ENCODE results near the gene MACROD2.

MACROD2 gene

DNA sequence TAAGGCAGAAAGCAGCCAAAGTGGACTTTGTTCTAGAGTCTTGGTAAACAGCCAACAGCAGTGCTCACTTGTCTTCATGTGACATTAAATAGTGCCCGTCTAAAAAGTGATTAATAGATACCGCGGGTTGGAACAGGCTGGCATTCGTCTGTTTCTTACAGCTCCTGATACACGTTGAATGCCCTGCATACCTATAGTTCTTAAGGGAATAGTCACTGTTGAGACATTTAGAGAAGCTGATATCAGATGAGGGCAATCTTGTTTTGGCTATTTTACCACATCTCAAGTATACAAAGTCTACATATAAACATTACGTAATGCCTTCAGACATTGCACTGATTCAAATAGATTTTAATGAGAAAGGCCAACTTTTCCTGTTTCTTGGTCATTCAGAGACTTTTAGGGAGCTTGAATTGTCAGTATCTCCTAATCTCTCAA is 717.0 kb downstream of the MACROD2 start:
- DNase-seq (ENCODE audit: insufficient read length, low spot score), result no peak
- TF ChIP-seq SPI1 (IDR thresholded peaks at IDR 0.05; ENCODE audit: low read depth, low read length), result no peak
- no peak for TF ChIP-seq POU2F2 (IDR thresholded peaks at IDR 0.05; ENCODE audit: low read depth, low read length)
- no peak for TF ChIP-seq POLR2AphosphoS5 (IDR thresholded peaks at IDR 0.05; ENCODE audit: low read depth, low read length)
- no peak for TF ChIP-seq TAF1 (IDR thresholded peaks at IDR 0.05; ENCODE audit: low read depth, low read length)
- no peak for TF ChIP-seq PAX5 (IDR thresholded peaks at IDR 0.05; ENCODE audit: insufficient read depth, low read length, severe bottlenecking)
- no peak for TF ChIP-seq POLR2A (IDR thresholded peaks at IDR 0.05; ENCODE audit: low read depth, low read length)
- FAIRE-seq, result no peak

DNA sequence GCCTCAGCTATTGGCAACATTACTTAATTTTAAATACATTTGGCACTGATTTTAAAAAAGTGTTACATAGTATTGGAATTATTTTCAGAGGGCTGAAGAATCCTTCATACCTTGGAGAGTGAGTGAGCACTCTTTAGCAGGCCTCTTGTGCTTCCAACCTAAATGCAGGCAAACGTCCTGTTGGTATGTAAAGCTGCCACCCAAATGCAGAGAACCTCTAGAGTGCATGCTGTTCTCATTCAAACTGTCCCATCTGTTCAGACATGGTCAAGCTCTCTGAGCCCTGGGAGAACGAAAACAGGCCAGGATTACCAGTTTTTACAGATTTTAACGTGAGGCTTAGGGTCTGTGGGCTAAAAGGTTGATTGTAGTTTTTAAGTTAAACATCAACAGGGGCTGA is 720.1 kb downstream of the MACROD2 start:
- FAIRE-seq (no peak), DNase-seq (ENCODE audit: insufficient read length, low spot score) (no peak)
- no peak for TF ChIP-seq POLR2A (IDR thresholded peaks at IDR 0.05; ENCODE audit: low read depth, low read length)
- TF ChIP-seq SPI1 (IDR thresholded peaks at IDR 0.05; ENCODE audit: low read depth, low read length), result no peak
- TF ChIP-seq PAX5 (IDR thresholded peaks at IDR 0.05; ENCODE audit: insufficient read depth, low read length, severe bottlenecking), result no peak
- no peak for TF ChIP-seq POLR2AphosphoS5 (IDR thresholded peaks at IDR 0.05; ENCODE audit: low read depth, low read length)
- TF ChIP-seq POU2F2 (IDR thresholded peaks at IDR 0.05; ENCODE audit: low read depth, low read length), result no peak
- no peak for TF ChIP-seq TAF1 (IDR thresholded peaks at IDR 0.05; ENCODE audit: low read depth, low read length)

DNA sequence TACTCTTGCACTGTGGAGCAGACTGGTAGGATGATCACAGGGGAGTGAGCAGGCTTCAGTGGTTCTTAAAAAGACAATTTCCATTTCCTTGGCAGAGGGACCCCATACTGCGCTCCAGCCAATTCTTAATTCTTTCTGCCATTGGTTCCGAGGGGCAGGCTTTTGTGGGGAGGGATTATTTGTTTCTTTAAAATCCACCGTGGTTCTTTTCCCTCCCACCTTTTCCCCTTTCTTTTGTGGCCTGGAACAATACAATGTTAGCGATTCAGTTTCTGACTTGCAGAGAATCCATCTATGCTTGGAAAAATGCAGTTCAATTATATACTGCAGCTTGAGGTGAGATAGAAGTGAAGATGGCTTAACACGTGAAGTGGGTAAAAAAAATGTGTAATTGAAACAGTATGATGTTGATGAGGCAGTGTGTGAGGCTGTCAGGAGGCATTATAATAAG is 721.1 kb downstream of the MACROD2 start:
- TF ChIP-seq POLR2AphosphoS5 (IDR thresholded peaks at IDR 0.05; ENCODE audit: low read depth, low read length) (no peak), POU2F2 (IDR thresholded peaks at IDR 0.05; ENCODE audit: low read depth, low read length) (no peak), PAX5 (IDR thresholded peaks at IDR 0.05; ENCODE audit: insufficient read depth, low read length, severe bottlenecking) (no peak), TAF1 (IDR thresholded peaks at IDR 0.05; ENCODE audit: low read depth, low read length) (no peak), SPI1 (IDR thresholded peaks at IDR 0.05; ENCODE audit: low read depth, low read length) (no peak), POLR2A (IDR thresholded peaks at IDR 0.05; ENCODE audit: low read depth, low read length) (no peak)
- DNase-seq (ENCODE audit: insufficient read length, low spot score) (no peak), FAIRE-seq (no peak)

DNA sequence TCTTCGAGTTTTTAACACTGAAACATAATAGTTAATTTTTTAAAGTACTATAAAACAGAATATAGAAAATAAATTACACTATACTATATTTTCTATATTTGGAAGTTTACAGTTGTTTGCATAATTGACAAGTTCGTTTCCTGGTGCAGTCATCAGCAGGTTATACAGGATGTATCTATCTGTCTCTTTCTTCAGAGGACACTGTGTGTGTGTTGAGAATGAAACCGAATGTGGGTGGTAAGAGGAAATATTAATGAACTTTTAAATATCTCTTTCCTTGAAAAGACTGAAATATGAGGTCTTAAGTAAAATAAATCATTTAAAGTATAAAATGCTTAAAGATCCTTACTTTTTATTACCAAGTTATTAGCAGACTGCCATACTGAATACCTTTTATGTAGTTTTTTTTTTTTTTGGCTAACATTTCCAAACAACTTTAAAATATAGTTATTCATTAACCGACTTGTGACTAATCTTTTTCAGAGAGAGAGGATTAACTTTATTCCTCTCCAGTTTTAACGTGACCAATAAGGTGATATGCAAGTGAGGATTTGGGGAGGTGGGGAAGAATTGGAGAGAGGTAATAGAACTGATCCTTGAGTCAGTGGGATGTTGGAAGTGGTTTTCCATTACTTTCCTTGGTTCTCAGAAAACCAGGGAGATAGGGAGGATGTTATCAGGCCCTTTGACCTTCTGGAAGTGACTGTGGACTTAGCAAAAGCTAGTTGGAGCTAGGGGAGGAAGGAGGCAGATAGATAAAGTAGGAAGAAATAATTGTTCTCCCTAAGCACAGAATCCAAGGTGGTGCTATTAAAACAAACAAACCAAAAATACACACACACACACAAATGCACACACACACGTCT is 722.1 kb downstream of the MACROD2 start:
- no peak for FAIRE-seq

DNA sequence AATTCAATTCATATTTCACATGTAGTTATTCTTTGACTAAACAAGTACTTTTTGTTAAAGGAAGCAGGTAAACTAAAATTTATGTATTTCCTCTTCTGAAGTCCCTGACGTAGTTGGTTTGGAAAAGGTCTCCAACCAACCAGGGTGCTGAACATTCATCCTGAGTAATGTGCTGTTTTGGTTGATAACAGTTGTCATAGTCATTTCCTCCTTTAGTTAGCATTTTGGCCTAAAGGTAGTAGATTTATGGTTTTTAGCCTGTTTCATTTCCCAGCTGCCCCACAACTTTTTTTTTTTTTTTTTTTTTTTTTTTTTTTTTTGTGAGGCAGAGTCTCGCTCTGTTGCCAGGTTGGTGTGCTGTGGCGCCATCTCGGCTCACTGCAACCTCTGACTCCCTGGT is 724.9 kb downstream of the MACROD2 start:
- DNase-seq (ENCODE audit: insufficient read length, low spot score), result no peak
- no peak for FAIRE-seq
- TF ChIP-seq POLR2AphosphoS5 (IDR thresholded peaks at IDR 0.05; ENCODE audit: low read depth, low read length) (no peak), PAX5 (IDR thresholded peaks at IDR 0.05; ENCODE audit: insufficient read depth, low read length, severe bottlenecking) (no peak), POLR2A (IDR thresholded peaks at IDR 0.05; ENCODE audit: low read depth, low read length) (no peak), TAF1 (IDR thresholded peaks at IDR 0.05; ENCODE audit: low read depth, low read length) (no peak), POU2F2 (IDR thresholded peaks at IDR 0.05; ENCODE audit: low read depth, low read length) (no peak), SPI1 (IDR thresholded peaks at IDR 0.05; ENCODE audit: low read depth, low read length) (no peak)

More for the DNA sequence above, 722.1 kb downstream of the MACROD2 start:
- DNase-seq (ENCODE audit: insufficient read length, low spot score), result no peak
- TF ChIP-seq POU2F2 (IDR thresholded peaks at IDR 0.05; ENCODE audit: low read depth, low read length), result no peak
- TF ChIP-seq PAX5 (IDR thresholded peaks at IDR 0.05; ENCODE audit: insufficient read depth, low read length, severe bottlenecking), result no peak
- TF ChIP-seq TAF1 (IDR thresholded peaks at IDR 0.05; ENCODE audit: low read depth, low read length), result no peak
- TF ChIP-seq SPI1 (IDR thresholded peaks at IDR 0.05; ENCODE audit: low read depth, low read length), result no peak
- TF ChIP-seq POLR2AphosphoS5 (IDR thresholded peaks at IDR 0.05; ENCODE audit: low read depth, low read length), result no peak
- no peak for TF ChIP-seq POLR2A (IDR thresholded peaks at IDR 0.05; ENCODE audit: low read depth, low read length)

DNA sequence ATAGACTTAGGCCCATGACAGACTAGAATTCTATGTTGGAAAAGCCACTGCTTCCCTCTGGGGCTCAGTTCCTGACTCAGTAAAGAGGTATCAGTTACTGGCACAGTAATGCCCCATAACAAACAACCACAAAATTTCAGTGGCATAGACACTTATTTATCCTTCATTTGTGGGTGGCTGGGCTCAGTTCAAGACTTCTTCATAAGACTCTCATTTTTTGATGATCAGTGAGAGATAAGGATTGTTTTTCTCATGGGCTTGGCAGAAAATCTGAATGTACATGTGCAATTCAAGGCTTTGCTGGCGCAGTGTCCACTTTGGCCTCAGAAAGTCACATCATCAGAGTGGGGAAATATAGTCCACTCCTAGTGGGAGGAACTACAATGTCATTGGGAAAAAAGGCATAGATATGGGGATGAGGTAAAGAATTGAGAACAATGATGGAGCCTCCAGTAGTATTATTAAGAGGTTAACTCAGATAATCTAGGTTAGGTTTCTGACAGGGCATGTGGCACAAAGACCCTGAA is 726.7 kb downstream of the MACROD2 start:
- FAIRE-seq (no peak), DNase-seq (ENCODE audit: insufficient read length, low spot score) (no peak)
- no peak for TF ChIP-seq POU2F2 (IDR thresholded peaks at IDR 0.05; ENCODE audit: low read depth, low read length)

DNA sequence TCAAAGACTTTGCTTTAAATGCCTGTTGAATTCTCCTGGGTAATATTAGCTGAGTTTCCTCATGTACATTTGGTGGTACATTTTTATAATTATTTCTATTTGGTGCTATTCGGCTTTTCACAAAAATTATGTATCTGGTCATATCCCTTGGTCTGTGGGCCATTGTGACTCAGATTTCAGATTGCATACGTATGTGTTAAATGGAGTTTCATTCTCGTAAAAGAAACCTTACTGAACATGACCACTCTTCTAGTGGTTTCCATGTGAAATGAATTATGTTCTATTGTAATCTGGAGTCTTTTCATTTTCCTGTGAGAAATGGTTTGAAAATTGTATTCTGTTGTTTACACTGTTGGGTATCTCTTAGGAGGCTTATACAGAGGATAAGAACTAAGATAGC is 728.3 kb downstream of the MACROD2 start:
- DNase-seq (ENCODE audit: insufficient read length, low spot score), result no peak
- TF ChIP-seq PAX5 (IDR thresholded peaks at IDR 0.05; ENCODE audit: insufficient read depth, low read length, severe bottlenecking), result no peak
- TF ChIP-seq POLR2AphosphoS5 (IDR thresholded peaks at IDR 0.05; ENCODE audit: low read depth, low read length), result no peak
- no peak for TF ChIP-seq SPI1 (IDR thresholded peaks at IDR 0.05; ENCODE audit: low read depth, low read length)
- no peak for TF ChIP-seq TAF1 (IDR thresholded peaks at IDR 0.05; ENCODE audit: low read depth, low read length)
- TF ChIP-seq POU2F2 (IDR thresholded peaks at IDR 0.05; ENCODE audit: low read depth, low read length), result no peak
- no peak for TF ChIP-seq POLR2A (IDR thresholded peaks at IDR 0.05; ENCODE audit: low read depth, low read length)
- FAIRE-seq, result no peak

DNA sequence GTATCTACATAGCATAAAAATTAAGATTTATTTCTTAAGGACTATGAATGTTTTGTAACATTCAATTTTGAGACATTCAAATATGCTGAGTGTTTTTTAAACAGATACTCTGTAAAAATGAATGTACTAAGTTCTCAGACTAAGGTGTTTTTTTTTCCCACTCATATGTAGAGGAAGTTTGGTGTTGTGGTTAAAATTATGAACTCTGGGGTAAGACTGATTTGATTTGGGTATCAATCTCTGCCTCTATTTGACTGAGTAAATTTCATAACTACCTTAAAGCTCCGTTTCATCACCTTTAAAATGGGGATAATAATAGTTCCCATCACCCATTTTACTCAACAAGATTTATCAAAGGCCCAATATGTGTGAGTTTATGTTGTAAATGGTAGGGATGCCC is 728.7 kb downstream of the MACROD2 start:
- FAIRE-seq (no peak), DNase-seq (ENCODE audit: insufficient read length, low spot score) (no peak)
- TF ChIP-seq POLR2AphosphoS5 (IDR thresholded peaks at IDR 0.05; ENCODE audit: low read depth, low read length), result no peak
- TF ChIP-seq PAX5 (IDR thresholded peaks at IDR 0.05; ENCODE audit: insufficient read depth, low read length, severe bottlenecking), result no peak
- no peak for TF ChIP-seq POLR2A (IDR thresholded peaks at IDR 0.05; ENCODE audit: low read depth, low read length)
- TF ChIP-seq TAF1 (IDR thresholded peaks at IDR 0.05; ENCODE audit: low read depth, low read length), result no peak
- TF ChIP-seq SPI1 (IDR thresholded peaks at IDR 0.05; ENCODE audit: low read depth, low read length), result no peak
- TF ChIP-seq POU2F2 (IDR thresholded peaks at IDR 0.05; ENCODE audit: low read depth, low read length), result no peak

DNA sequence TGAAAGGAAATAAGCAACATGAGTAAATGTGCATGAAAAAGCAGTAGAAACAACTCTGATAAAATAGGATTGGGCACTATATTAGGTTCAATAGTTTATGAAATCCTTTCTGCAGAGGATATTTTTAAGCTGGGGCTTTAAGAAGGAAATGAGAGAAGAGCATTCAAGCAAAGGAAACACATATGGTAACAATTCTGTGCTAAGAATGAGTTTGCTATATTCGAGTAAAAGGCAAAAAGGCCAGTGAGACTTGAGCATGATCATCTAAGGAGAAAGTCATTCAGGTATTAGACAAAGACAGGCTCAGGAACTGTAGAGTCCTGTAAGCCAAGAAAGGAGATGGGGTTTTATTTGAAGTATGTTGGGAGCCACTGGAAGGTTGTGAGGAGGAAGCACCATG is 729.2 kb downstream of the MACROD2 start:
- no peak for DNase-seq (ENCODE audit: insufficient read length, low spot score)
- FAIRE-seq, result no peak
- TF ChIP-seq SPI1 (IDR thresholded peaks at IDR 0.05; ENCODE audit: low read depth, low read length), result no peak
- TF ChIP-seq PAX5 (IDR thresholded peaks at IDR 0.05; ENCODE audit: insufficient read depth, low read length, severe bottlenecking), result no peak
- no peak for TF ChIP-seq POLR2AphosphoS5 (IDR thresholded peaks at IDR 0.05; ENCODE audit: low read depth, low read length)
- no peak for TF ChIP-seq TAF1 (IDR thresholded peaks at IDR 0.05; ENCODE audit: low read depth, low read length)
- TF ChIP-seq POLR2A (IDR thresholded peaks at IDR 0.05; ENCODE audit: low read depth, low read length), result no peak
- no peak for TF ChIP-seq POU2F2 (IDR thresholded peaks at IDR 0.05; ENCODE audit: low read depth, low read length)
